ENCODE results near the gene BTD.

- TF ChIP-seq TAF1 (IDR thresholded peaks at IDR 0.05; ENCODE audit: borderline replicate concordance, low read depth, low read length) (no peak), POLR2AphosphoS5 (IDR thresholded peaks at IDR 0.05; ENCODE audit: low read depth, low read length) (no peak), POLR2A (IDR thresholded peaks at IDR 0.05; ENCODE audit: low read depth, low read length) (no peak)
These were observed 57.9 kb downstream of the BTD start for GRCh38 chr3:15659254-15659975.

Measured in GM12892 (cell line).